Measurements from ENCODE around the gene NANS. TPM values are rescaled to one million over a fixed set of nuclear protein-coding genes. Genes with fewer than 3 reads are reported as not detected.

The NANS gene
- total and polyA plus RNA-seq, 2 of the 13 experiments (the other 11 are each of a cell fraction or from before 2014, with no cell fraction given), result 86.9 to 203 TPM

DNA sequence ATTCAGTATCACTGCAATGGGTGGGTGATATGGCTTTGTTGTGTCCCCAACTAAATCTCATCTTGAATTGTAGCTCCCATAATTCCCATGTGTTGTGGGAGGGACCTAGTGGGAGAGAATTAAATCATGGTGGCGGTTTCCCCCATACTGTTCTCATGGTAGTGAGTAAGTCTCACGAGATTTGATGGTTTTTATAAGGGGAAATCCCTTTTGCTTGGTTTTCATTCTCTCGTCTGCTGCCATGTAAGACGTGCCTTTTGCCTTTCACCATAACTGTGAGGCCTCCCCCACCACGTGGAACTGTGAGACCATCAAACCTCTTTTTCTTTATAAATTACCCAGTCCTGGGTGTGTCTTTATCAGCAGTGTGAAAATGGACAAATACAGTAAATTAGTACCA is 9.5 kb upstream of the NANS start:
- Histone ChIP-seq H2AFZ (ENCODE audit: low read length) (no peak overlapping the region), H3K4me1 (ENCODE audit: insufficient read depth, low read length) (peaks cover 28% of the 10 kb centered on the region), H3K9ac (ENCODE audit: insufficient read depth, low read depth, low read length) (no peak overlapping the region), H3K36me3 (replicated peaks in 1 of 2; ENCODE audit: control insufficient read depth in 1 of 2, insufficient read depth in 2 of 2, low read length in 2 of 2) (no peaks in the 10 kb centered on the region), H4K20me1 (ENCODE audit: insufficient read depth, low read length) (no peaks in the 10 kb centered on the region), H3K79me2 (ENCODE audit: insufficient read depth, low read length) (peaks cover 20% of the 10 kb centered on the region), H3K4me2 (ENCODE audit: low read depth, low read length) (peak overlapping the region; percentile 43), H3K27ac (ENCODE audit: extremely low read length, insufficient read depth, low read length) (no peak overlapping the region), H3K4me3 (replicated peaks in 1 of 3; ENCODE audit: insufficient read depth in 1 of 3, low read depth in 2 of 3, low read length in 3 of 3) (peak overlapping the region in 1 of 3 experiments; percentile 16; a peak in 1 of 6 replicates), H3K9me3 (ENCODE audit: low read length) (no peaks in the 10 kb centered on the region), H3K27me3 (ENCODE audit: control insufficient read depth in 1 of 2, insufficient read depth in 2 of 2, low read length in 2 of 2) (no peaks in the 10 kb centered on the region)
- BruUV-seq (replicated peaks), result no TSS peak
- DNase-seq (ENCODE audit: low spot score), result no peak
- FAIRE-seq, result no peak
- intact Hi-C loops (cut with micrococcal nuclease; ENCODE audit: unreplicated experiment) (no loop called here), in situ Hi-C loops (cut with HindIII; ENCODE audit: extremely low pct_ligation_motif_present, low pct_unique_long_range_greater_than_20kb) (no loop called here)
- POLR2A ChIA-PET, result interaction anchor here (2.6 kb wide), 1 partner anchor 10 kb away, joined by 22 read pairs; the partner anchor contains the start of gene NANS
- ATAC-seq, result no peak
- CTCF ChIA-PET (ENCODE audit: low intra/inter-chr PET ratio, low total read pairs), result no interaction called here
- WGBS (ENCODE audit: low lambda C conversion rate), result 62% methylated on average over 5 of the region's 5 CpGs
- TF ChIP-seq NKX3-1 (CRISPR knock-in tag; IDR thresholded peaks at IDR 0.05), result no peak
- no peak for TF ChIP-seq HNRNPH1 (optimal IDR thresholded peaks at IDR 0.05; ENCODE audit: low read depth, low read length)
- no peak for TF ChIP-seq ZNF773 (CRISPR knock-in tag; IDR thresholded peaks at IDR 0.05; ENCODE audit: borderline replicate concordance)
- TF ChIP-seq, protein P1, sequence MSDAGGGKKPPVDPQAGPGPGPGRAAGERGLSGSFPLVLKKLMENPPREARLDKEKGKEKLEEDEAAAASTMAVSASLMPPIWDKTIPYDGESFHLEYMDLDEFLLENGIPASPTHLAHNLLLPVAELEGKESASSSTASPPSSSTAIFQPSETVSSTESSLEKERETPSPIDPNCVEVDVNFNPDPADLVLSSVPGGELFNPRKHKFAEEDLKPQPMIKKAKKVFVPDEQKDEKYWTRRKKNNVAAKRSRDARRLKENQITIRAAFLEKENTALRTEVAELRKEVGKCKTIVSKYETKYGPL (CRISPR knock-in tag; IDR thresholded peaks at IDR 0.05), result no peak
- no peak for TF ChIP-seq LCORL (IDR thresholded peaks at IDR 0.05)
- no peak for TF ChIP-seq LCORL (CRISPR knock-in tag; IDR thresholded peaks at IDR 0.05)
- TF ChIP-seq RFX1 (IDR thresholded peaks at IDR 0.05), result no peak
- no peak for TF ChIP-seq ATF7-NPFF (CRISPR knock-in tag; IDR thresholded peaks at IDR 0.05; ENCODE audit: low read depth)
- no peak for TF ChIP-seq ZSCAN31 (CRISPR knock-in tag; IDR thresholded peaks at IDR 0.05; ENCODE audit: low read depth)
- no peak for TF ChIP-seq RCOR2 (CRISPR knock-in tag; IDR thresholded peaks at IDR 0.05)
- TF ChIP-seq, protein P2, sequence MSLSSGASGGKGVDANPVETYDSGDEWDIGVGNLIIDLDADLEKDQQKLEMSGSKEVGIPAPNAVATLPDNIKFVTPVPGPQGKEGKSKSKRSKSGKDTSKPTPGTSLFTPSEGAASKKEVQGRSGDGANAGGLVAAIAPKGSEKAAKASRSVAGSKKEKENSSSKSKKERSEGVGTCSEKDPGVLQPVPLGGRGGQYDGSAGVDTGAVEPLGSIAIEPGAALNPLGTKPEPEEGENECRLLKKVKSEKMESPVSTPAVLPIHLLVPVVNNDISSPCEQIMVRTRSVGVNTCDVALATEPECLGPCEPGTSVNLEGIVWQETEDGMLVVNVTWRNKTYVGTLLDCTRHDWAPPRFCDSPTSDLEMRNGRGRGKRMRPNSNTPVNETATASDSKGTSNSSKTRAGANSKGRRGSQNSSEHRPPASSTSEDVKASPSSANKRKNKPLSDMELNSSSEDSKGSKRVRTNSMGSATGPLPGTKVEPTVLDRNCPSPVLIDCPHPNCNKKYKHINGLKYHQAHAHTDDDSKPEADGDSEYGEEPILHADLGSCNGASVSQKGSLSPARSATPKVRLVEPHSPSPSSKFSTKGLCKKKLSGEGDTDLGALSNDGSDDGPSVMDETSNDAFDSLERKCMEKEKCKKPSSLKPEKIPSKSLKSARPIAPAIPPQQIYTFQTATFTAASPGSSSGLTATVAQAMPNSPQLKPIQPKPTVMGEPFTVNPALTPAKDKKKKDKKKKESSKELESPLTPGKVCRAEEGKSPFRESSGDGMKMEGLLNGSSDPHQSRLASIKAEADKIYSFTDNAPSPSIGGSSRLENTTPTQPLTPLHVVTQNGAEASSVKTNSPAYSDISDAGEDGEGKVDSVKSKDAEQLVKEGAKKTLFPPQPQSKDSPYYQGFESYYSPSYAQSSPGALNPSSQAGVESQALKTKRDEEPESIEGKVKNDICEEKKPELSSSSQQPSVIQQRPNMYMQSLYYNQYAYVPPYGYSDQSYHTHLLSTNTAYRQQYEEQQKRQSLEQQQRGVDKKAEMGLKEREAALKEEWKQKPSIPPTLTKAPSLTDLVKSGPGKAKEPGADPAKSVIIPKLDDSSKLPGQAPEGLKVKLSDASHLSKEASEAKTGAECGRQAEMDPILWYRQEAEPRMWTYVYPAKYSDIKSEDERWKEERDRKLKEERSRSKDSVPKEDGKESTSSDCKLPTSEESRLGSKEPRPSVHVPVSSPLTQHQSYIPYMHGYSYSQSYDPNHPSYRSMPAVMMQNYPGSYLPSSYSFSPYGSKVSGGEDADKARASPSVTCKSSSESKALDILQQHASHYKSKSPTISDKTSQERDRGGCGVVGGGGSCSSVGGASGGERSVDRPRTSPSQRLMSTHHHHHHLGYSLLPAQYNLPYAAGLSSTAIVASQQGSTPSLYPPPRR (CRISPR knock-in tag; IDR thresholded peaks at IDR 0.05; ENCODE audit: borderline replicate concordance), result no peak
- no peak for TF ChIP-seq ZBTB38 (CRISPR knock-in tag; IDR thresholded peaks at IDR 0.05)
- no peak for TF ChIP-seq CCAR2 (optimal IDR thresholded peaks at IDR 0.05; ENCODE audit: low read depth, low read length)
- TF ChIP-seq DZIP1 (CRISPR knock-in tag; IDR thresholded peaks at IDR 0.05), result no peak
- TF ChIP-seq ZNF691 (CRISPR knock-in tag; IDR thresholded peaks at IDR 0.05; ENCODE audit: borderline replicate concordance, low read depth), result no peak
- no peak for TF ChIP-seq GTF3A (CRISPR knock-in tag; conservative IDR thresholded peaks at IDR 0.05)
- TF ChIP-seq ZNF468 (CRISPR knock-in tag; IDR thresholded peaks at IDR 0.05), result no peak

Measured in HepG2 (cell line).